Measurements from ENCODE around the gene CNKSR3.

CNKSR3 gene

DNA sequence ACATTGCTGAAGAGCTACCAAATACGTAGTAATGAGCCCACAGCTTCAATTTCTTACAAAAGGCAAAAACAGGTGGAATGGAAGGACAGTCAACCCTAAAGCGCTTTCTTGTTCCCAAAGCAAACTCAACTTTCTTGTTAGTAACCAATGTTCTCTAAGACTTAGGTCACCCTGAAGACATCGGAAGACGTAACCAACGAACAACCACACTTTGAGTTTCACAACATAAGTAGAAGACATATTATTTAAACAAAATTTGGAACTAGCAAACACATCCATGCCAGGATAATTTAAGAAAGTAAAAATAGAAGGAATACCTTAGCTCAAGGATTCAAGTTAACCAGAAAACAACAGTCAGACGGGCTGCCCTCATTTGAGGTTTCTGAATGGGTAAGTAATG lies 51.0 kb downstream of the CNKSR3 start:
- TF ChIP-seq POLR2AphosphoS5 (IDR thresholded peaks at IDR 0.05; ENCODE audit: low read depth, low read length) = no peak
- no peak for TF ChIP-seq SIN3A (IDR thresholded peaks at IDR 0.05; ENCODE audit: borderline replicate concordance, insufficient read depth, low read length)
- TF ChIP-seq TAF1 (IDR thresholded peaks at IDR 0.05; ENCODE audit: borderline replicate concordance, insufficient read depth, low read length) = no peak
- TF ChIP-seq FOXP2 (optimal IDR thresholded peaks at IDR 0.05; ENCODE audit: borderline replicate concordance, extremely low read depth, extremely low read length, insufficient read depth) = no peak
- TF ChIP-seq, protein P1, sequence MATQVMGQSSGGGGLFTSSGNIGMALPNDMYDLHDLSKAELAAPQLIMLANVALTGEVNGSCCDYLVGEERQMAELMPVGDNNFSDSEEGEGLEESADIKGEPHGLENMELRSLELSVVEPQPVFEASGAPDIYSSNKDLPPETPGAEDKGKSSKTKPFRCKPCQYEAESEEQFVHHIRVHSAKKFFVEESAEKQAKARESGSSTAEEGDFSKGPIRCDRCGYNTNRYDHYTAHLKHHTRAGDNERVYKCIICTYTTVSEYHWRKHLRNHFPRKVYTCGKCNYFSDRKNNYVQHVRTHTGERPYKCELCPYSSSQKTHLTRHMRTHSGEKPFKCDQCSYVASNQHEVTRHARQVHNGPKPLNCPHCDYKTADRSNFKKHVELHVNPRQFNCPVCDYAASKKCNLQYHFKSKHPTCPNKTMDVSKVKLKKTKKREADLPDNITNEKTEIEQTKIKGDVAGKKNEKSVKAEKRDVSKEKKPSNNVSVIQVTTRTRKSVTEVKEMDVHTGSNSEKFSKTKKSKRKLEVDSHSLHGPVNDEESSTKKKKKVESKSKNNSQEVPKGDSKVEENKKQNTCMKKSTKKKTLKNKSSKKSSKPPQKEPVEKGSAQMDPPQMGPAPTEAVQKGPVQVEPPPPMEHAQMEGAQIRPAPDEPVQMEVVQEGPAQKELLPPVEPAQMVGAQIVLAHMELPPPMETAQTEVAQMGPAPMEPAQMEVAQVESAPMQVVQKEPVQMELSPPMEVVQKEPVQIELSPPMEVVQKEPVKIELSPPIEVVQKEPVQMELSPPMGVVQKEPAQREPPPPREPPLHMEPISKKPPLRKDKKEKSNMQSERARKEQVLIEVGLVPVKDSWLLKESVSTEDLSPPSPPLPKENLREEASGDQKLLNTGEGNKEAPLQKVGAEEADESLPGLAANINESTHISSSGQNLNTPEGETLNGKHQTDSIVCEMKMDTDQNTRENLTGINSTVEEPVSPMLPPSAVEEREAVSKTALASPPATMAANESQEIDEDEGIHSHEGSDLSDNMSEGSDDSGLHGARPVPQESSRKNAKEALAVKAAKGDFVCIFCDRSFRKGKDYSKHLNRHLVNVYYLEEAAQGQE (IDR thresholded peaks at IDR 0.05; ENCODE audit: insufficient read depth in 1 of 2, low read depth in 2 of 2, low read length in 2 of 2) = no peak

DNA sequence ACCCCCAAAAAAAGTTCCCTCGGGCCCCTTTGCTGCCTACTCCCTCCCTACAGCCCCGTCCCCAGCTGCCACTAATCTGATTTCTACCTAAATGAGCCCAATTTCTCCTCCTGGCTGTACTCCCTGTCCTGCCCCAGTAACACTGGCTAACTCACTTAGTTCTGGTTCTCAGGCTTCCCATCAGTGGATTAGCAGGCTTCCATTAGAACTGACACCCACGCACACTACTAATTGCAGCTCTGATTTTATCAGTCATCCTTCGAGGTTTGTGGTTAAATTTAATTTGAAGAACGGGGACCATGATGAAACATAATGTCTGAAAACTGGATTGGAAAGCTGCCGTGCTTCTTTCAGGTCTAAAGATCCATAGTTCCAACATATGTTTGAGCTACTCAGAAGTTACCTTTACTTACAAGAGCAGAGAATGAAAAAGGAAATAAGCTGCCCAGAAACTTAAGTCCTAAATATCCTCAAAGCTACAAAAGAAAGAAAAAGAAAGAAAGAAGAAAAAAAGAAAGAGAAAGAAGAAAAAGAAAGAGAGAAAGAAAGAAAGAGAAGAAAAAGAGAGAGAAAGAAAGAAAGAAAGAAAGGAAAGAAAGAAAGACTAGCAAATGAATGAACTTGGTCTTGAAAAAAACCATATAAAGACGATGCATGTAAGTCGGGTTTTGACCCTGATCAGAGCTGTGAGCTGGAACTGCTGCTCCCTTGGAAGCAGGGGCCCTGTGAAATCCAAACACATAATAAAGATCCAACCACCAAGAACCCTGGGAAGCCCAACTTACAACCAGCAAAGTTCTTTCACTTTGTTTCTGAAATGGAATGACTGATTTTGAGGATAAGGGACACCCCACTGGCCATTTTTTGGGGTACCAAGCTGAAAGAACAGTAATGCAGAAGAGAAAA lies 51.7 kb downstream of the CNKSR3 start:
- no peak for TF ChIP-seq TAF1 (IDR thresholded peaks at IDR 0.05; ENCODE audit: borderline replicate concordance, insufficient read depth, low read length)
- TF ChIP-seq POLR2AphosphoS5 (IDR thresholded peaks at IDR 0.05; ENCODE audit: low read depth, low read length) = peak; percentile 51; the same call in 1 of the 2 replicates
- TF ChIP-seq FOXP2 (optimal IDR thresholded peaks at IDR 0.05; ENCODE audit: borderline replicate concordance, extremely low read depth, extremely low read length, insufficient read depth) = no peak
- 0 out of 2 replicates have a peak, but pooled peaks have one; percentile 26 for TF ChIP-seq SIN3A (IDR thresholded peaks at IDR 0.05; ENCODE audit: borderline replicate concordance, insufficient read depth, low read length)
- TF ChIP-seq, protein P1 (IDR thresholded peaks at IDR 0.05; ENCODE audit: insufficient read depth in 1 of 2, low read depth in 2 of 2, low read length in 2 of 2) = peak in 1 of 2 experiments; percentile 71; a peak in 2 of 4 replicates

DNA sequence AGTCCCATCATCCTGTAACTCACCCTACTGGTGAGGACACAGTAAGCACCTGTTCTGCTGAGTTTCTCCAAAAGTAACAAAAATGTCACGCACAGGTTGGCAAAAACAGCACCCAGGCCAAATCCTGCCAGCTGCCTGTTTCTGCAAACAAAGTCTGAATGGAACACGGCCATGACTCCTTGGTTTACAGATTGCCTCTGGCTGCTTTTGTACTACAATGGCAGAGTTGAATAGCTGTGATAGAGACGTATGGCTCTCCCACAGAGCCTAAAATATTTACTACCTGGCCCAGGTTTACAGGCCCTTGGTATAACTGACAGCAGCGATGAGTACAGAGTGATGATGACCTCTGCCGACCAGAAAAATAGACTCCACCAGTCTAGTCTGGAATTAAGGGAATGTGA lies 52.6 kb downstream of the CNKSR3 start:
- TF ChIP-seq TAF1 (IDR thresholded peaks at IDR 0.05; ENCODE audit: borderline replicate concordance, insufficient read depth, low read length) (no peak), SIN3A (IDR thresholded peaks at IDR 0.05; ENCODE audit: borderline replicate concordance, insufficient read depth, low read length) (no peak), POLR2AphosphoS5 (IDR thresholded peaks at IDR 0.05; ENCODE audit: low read depth, low read length) (no peak), FOXP2 (optimal IDR thresholded peaks at IDR 0.05; ENCODE audit: borderline replicate concordance, extremely low read depth, extremely low read length, insufficient read depth) (no peak)
- TF ChIP-seq, protein P1 (IDR thresholded peaks at IDR 0.05; ENCODE audit: insufficient read depth in 1 of 2, low read depth in 2 of 2, low read length in 2 of 2) = no peak

DNA sequence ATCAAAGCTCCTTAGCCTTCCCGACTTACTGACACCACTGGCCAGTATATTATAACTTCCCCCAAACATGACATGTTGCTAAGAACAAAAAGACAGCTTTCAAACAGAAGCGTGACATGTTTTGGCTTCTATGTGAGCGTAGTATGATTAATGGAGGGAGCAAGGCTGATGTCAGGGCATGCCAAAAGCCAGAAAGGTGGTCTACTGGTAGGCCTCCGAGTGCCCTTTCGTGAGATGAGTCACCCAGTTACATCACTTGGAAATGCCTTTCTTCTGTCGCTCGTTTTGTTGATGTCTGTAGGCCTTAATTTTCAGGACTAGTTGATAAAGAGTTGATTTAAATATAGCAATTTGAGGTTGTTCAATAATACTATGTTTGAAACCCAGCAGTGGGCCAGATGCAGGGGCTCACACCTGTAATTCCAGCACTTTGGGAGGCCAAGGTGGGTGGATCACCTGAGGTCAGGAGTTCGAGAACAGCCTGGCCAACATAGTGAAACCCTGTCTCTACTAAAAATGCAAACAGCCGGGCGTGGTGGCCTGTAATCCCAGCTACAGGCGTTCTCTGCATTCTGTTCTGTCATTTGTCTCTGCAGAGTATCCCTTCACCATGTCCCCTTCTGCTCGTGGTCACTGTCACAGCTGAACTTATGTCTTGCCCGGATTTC lies 53.3 kb downstream of the CNKSR3 start:
- no peak for TF ChIP-seq SIN3A (IDR thresholded peaks at IDR 0.05; ENCODE audit: borderline replicate concordance, insufficient read depth, low read length)
- TF ChIP-seq TAF1 (IDR thresholded peaks at IDR 0.05; ENCODE audit: borderline replicate concordance, insufficient read depth, low read length) = no peak
- TF ChIP-seq POLR2AphosphoS5 (IDR thresholded peaks at IDR 0.05; ENCODE audit: low read depth, low read length) = no peak
- TF ChIP-seq FOXP2 (optimal IDR thresholded peaks at IDR 0.05; ENCODE audit: borderline replicate concordance, extremely low read depth, extremely low read length, insufficient read depth) = no peak
- TF ChIP-seq, protein P1 (IDR thresholded peaks at IDR 0.05; ENCODE audit: insufficient read depth in 1 of 2, low read depth in 2 of 2, low read length in 2 of 2) = no peak

Measured in PFSK-1 (cell line).